Glomerular visceral epithelial cell (primary cell): ENCODE results near the gene SPG7.
A peak's percentile ranks its signal among the peaks of the same experiment; 100 is the strongest.

Experiments
- DNase-seq: peaks from one replicate; pipeline ENCODE4 v3.0.0-alpha.2; 2016; ENCODE audit errors: extremely low spot score

The SPG7 gene

GRCh38 chr16:89600427-89600826 is 92.2 kb downstream of the SPG7 start:
- no peak for DNase-seq

GRCh38 chr16:89600956-89601355 is 92.8 kb downstream of the SPG7 start:
- no peak for DNase-seq

GRCh38 chr16:89601906-89602272 is 93.7 kb downstream of the SPG7 start:
- DNase-seq = no peak

- peak; percentile 89 for DNase-seq
These were observed 94.2 kb downstream of the SPG7 start for GRCh38 chr16:89602273-89602951.

- no peak for DNase-seq
These were observed 94.9 kb downstream of the SPG7 start for GRCh38 chr16:89602952-89603590.

GRCh38 chr16:89604764-89605163 is 96.6 kb downstream of the SPG7 start:
- no peak for DNase-seq

GRCh38 chr16:89605186-89605970 is 97.2 kb downstream of the SPG7 start:
- DNase-seq = no peak

GRCh38 chr16:89606006-89606405 is 97.8 kb downstream of the SPG7 start:
- no peak for DNase-seq
